Right atrium auricular region (tissue), 2 donors: Measurements from ENCODE around the gene NTN1. TPM values are rescaled to one million over a fixed set of nuclear protein-coding genes. Genes with fewer than 3 reads are reported as not detected.

ENCODE experiments used
- DNase-seq: peaks from one replicate; pipeline ENCODE4 v3.0.0-alpha.2; 2019; ENCODE audit warnings: low spot score
- H3K27ac ChIP-seq, 2 donors: fragments of 200-600 bp; sonication (generic); 1 replicate in 1 of 2; 2 replicates in 1 of 2; pipeline ENCODE4 v1.5.1; 2016 to 2019
- H3K27me3 ChIP-seq, 2 donors: fragments of 200-600 bp; sonication (generic); one replicate each; pipeline versions ENCODE4 v1.5.1 to v1.6.0; 2017 to 2019
- H3K36me3 ChIP-seq: fragments of 200-600 bp; sonication (generic); one replicate; pipeline ENCODE4 v1.5.1; 2016
- H3K4me1 ChIP-seq, 2 donors: fragments of 200-600 bp; sonication (generic); one replicate each; pipeline versions ENCODE4 v1.5.1 to v1.6.0; 2017 to 2019
- H3K4me3 ChIP-seq, 2 donors: fragments of 200-600 bp; sonication (generic); 1 replicate in 1 of 2; 2 replicates in 1 of 2; pipeline ENCODE4 v1.5.1; 2017 to 2019; ENCODE audit warnings: mild to moderate bottlenecking in 1 of 2, moderate library complexity in 1 of 2
- H3K9me3 ChIP-seq, 2 donors: fragments of 200-600 bp; sonication (generic); one replicate each; pipeline ENCODE4 v1.5.1; 2019
- total RNA-seq, 2 donors: library from RNA; depleted of rRNA; stranded (reverse); fragments of >200 nt; gene quantifications; one replicate each; pipeline ENCODE4 v1.1.0, GENCODE V29; 2016
- TF ChIP-seq, protein P1 (sequence below), 2 donors: fragments of 200-600 bp; sonication (generic); IDR thresholded peaks; one replicate each; pipeline ENCODE4 v1.5.1; 2019; ENCODE audit warnings: antibody characterized with exemption in 2 of 2

NTN1 gene
- total RNA-seq, 2 donors from 2014 or later = 142 to 163 TPM

DNA sequence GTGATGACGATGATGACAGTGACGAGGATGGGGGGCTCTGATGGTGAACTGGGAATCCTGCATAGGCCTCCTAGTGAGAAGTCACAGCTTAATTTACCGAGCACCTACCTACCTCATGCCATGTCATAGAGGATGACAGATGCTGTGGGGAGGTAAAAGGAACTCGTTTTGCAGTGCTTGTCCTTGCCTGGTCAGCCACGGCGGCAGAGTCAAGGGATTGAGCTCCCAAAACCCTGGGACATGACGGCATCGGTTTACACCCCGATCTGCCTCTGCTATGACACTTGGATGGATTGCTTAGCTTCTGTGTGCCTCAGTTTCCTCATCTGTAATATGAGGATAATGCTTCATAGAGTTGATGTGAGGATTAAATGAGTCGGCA, 103.2 kb downstream of the NTN1 start:
- no peaks in the 10 kb centered on the region for H3K27me3 ChIP-seq
- H3K36me3 ChIP-seq = no peaks in the 10 kb centered on the region
- no peak overlapping the region for H3K27ac ChIP-seq
- no peak for DNase-seq
- H3K9me3 ChIP-seq = no peaks in the 10 kb centered on the region
- TF ChIP-seq, protein P1, sequence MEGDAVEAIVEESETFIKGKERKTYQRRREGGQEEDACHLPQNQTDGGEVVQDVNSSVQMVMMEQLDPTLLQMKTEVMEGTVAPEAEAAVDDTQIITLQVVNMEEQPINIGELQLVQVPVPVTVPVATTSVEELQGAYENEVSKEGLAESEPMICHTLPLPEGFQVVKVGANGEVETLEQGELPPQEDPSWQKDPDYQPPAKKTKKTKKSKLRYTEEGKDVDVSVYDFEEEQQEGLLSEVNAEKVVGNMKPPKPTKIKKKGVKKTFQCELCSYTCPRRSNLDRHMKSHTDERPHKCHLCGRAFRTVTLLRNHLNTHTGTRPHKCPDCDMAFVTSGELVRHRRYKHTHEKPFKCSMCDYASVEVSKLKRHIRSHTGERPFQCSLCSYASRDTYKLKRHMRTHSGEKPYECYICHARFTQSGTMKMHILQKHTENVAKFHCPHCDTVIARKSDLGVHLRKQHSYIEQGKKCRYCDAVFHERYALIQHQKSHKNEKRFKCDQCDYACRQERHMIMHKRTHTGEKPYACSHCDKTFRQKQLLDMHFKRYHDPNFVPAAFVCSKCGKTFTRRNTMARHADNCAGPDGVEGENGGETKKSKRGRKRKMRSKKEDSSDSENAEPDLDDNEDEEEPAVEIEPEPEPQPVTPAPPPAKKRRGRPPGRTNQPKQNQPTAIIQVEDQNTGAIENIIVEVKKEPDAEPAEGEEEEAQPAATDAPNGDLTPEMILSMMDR (IDR thresholded peaks at IDR 0.05) = no peak
- H3K4me1 ChIP-seq = peaks cover 0 to 9% of the 10 kb centered on the region in 2 donors
- H3K4me3 ChIP-seq = no peak overlapping the region

DNA sequence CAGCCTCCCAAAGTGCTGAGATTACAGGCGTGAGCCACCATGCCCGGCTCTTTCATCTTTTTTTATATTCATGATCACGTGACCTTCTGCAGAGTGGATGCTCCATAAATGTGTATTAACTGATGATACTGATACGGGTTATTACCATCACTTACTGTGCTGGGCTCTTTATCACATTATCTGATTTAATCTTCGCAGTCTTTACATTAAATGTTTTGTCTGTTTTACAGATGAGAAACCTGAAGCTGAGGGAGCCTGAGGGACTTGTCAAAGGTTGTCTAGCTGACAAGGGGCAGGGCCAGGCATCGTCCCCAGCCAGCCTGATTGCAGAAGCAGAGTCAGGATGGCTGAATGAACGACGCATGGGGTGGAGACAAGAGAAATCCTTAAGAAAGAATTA, 104.4 kb downstream of the NTN1 start:
- no peak overlapping the region for H3K27ac ChIP-seq
- H3K9me3 ChIP-seq = no peaks in the 10 kb centered on the region
- no peaks in the 10 kb centered on the region for H3K36me3 ChIP-seq
- H3K4me1 ChIP-seq = peaks cover 0 to 9% of the 10 kb centered on the region in 2 donors
- TF ChIP-seq, protein P1 (IDR thresholded peaks at IDR 0.05) = no peak
- no peak overlapping the region for H3K4me3 ChIP-seq
- DNase-seq = no peak
- H3K27me3 ChIP-seq = no peaks in the 10 kb centered on the region

DNA sequence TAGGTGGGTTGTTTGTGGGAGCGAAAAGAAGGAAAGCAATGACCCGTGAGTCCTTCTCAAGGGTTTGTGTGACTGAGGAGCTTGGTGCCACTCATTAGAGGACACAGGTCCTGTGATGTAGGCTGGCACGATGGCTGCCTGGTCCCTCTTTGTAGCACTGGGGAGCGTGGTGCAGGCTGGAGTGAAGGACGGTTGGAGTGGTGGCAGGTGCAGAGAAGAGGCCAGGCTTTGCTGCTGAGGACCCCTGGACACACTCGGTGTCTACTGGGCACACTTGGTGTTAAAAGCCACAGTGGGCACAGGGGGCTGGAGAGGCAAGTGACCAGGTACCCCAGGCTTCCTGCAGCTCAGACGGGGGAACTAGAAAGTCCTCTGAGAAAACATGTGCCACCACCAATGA, 106.0 kb downstream of the NTN1 start:
- Histone ChIP-seq H3K4me1 (peaks cover 0 to 2% of the 10 kb centered on the region in 2 donors), H3K9me3 (no peaks in the 10 kb centered on the region), H3K27ac (no peak overlapping the region), H3K36me3 (no peaks in the 10 kb centered on the region), H3K27me3 (no peaks in the 10 kb centered on the region), H3K4me3 (no peak overlapping the region)
- no peak for DNase-seq
- TF ChIP-seq, protein P1 (IDR thresholded peaks at IDR 0.05) = no peak

DNA sequence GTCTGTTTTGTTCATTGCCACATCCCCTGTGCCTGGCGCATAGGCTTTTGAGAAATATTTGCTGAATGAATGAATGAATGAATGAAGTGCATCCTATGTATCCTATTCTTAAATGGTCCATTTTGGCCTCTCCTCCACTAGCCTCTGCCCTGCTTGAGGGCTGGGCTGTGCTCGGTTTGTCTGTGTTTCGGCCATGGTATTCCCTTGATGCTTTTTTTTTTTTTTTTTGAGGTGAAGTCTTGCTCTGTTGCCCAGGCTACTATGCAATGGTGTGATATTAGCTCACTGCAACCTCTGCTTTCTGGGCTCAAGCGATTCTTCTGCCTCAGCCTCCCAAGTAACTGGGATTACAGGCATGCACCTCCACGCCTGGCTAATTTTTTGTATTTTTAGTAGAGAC, 110.1 kb downstream of the NTN1 start:
- Histone ChIP-seq H3K4me3 (no peak overlapping the region), H3K27ac (no peak overlapping the region), H3K9me3 (no peaks in the 10 kb centered on the region), H3K27me3 (no peaks in the 10 kb centered on the region), H3K36me3 (no peaks in the 10 kb centered on the region), H3K4me1 (peaks cover 0 to 38% of the 10 kb centered on the region in 2 donors)
- no peak for DNase-seq
- TF ChIP-seq, protein P1 (IDR thresholded peaks at IDR 0.05) = no peak

DNA sequence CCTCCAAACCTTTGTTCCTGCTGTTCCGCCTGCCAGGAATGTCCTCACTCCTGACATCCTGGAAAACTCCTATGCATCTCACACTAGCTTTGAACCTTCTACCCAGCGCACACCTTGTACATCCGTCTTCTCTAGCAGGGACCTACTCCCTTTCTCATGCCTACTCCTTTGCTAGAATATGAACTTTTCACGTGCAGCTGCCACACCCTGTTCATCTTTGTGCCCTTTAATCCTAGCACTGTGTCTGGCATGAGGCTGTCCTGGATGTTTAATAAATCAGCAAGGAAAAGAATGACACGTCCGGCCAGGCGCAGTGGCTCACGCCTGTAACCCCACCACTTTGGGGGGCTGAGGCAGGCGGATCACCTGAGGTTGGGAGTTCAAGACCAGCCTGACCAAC, 111.0 kb downstream of the NTN1 start:
- no peaks in the 10 kb centered on the region for H3K27me3 ChIP-seq
- peaks cover 0 to 42% of the 10 kb centered on the region in 2 donors for H3K4me1 ChIP-seq
- no peak overlapping the region for H3K4me3 ChIP-seq
- no peak for DNase-seq
- peak overlapping the region in 1 of 2 donors; percentile 23 for H3K27ac ChIP-seq
- no peaks in the 10 kb centered on the region for H3K9me3 ChIP-seq
- H3K36me3 ChIP-seq = no peaks in the 10 kb centered on the region
- TF ChIP-seq, protein P1 (IDR thresholded peaks at IDR 0.05) = no peak

DNA sequence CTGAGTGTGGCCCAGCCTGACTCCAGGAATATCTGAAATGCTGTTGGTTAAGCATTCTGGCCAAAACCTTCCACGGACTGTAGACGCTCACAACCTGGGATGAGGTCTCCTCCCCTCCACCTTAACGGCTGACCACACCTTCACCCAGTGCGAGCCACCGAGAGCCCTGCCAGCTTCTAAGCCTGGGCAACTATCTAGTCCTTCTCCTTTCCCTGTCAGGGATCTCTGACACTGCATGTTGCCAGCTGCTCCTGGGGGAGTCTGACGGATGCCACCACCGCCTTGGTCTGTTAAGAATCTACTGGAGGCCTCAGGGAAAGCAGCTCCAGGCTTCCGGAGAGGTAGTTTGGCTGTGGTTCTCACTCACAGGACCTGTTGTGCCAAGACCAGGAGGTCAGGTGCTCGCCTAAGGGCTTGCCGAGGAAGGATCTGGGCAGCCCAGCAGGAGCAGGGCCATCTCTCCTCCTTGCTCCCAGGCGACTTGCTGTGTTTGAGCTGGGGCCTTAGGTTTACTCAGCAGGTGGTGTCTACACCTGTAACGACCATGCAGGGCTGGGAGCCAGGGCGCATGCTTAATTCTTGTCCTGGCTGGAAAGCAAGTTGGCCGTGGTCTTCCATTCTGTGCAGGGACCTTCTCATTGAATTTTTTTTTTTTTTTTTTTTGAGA, 111.8 kb downstream of the NTN1 start:
- DNase-seq = no peak
- H3K36me3 ChIP-seq = no peaks in the 10 kb centered on the region
- H3K4me3 ChIP-seq = no peak overlapping the region
- H3K27ac ChIP-seq = peak overlapping the region in 1 of 2 donors; percentile 23
- no peaks in the 10 kb centered on the region for H3K27me3 ChIP-seq
- no peaks in the 10 kb centered on the region for H3K9me3 ChIP-seq
- TF ChIP-seq, protein P1 (IDR thresholded peaks at IDR 0.05) = no peak
- peaks cover 0 to 47% of the 10 kb centered on the region in 2 donors for H3K4me1 ChIP-seq
